ENCODE results near the gene NAA25. TPM values are rescaled to one million over a fixed set of nuclear protein-coding genes. Genes with fewer than 3 reads are reported as not detected.

Gene NAA25
- total and polyA plus RNA-seq, 2 donors (not counting 1 experiment from before 2014, with no cell fraction given) = 5.9 to 40.8 TPM

DNA sequence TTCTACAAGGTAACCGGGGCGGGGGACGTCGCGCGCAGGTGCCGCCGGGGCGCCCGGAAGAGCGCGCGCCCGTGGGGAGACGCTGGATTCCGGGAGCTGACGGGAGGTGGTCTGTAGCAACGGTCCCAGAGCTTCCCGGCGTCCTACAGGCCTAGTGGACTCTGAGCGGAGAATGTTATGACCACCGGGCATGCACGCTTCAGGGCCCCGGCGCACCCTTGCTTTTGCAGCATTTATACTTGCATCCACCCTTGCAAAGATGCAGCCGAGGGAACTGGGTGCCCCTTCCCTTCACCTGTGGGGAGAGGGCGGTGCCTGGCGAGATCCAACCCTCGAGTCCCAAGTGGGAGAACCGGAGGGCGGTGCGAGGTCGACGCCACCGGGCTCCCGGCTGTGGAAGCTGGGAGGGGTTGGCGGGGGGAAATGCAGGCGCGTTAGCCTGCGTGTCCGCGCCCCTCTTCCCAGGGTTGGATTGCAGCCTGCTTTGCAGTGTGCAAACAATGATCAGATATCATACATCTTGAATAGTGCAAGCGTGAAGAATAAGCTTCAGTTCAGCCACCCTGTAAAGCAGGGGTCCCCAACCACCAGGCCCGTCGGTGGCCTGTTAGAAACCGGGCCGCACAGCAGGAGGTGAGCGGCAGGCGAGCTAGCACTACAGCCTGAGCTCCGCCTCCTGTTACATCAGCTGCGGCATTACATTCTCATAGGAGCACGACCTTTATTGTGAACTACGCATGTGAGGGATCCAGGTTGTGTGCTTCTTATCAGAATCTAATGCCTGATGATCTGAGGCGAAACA, 94.8 kb downstream of the NAA25 start:
- WGBS (ENCODE audit: insufficient coverage) = under 1% methylated on average over 51 of the region's 54 CpGs
- Mint-ChIP-seq H3K27me3 (no peaks in the 10 kb centered on the region), H3K9me3 (ENCODE audit: insufficient read depth) (peaks cover 2% of the 10 kb centered on the region), H3K4me1 (peaks cover 53% of the 10 kb centered on the region), H3K4me3 (peak overlapping the region; percentile 87), H3K27ac (peak overlapping the region; percentile 91)
- peak overlapping the region; percentile 50 to 97 (median 88) for H3K4me3 ChIP-seq (ENCODE audit: control extremely low read depth in 1 of 5, extremely low read depth in 1 of 5, insufficient read depth in 1 of 5, low read depth in 2 of 5, low read length in 4 of 5)
- ATAC-seq (ENCODE audit: low read depth) (peak; percentile 24), DNase-seq (peak; percentile 82)
- CTCF ChIA-PET = interaction anchor here (0.6 to 3.1 kb wide), 13 partner anchors 7 to 562 kb away, joined by 3 to 26 read pairs (median 4); no protein-coding TSS in a partner anchor
- no peaks in the 10 kb centered on the region for H3K27me3 ChIP-seq (replicated peaks in 1 of 4; ENCODE audit: control extremely low read depth in 1 of 4, control insufficient read depth in 3 of 4, insufficient read depth in 4 of 4, low read length in 3 of 4)
- H3K4me2 ChIP-seq (replicated peaks; ENCODE audit: low read depth, low read length, poor library complexity, severe bottlenecking) = peak overlapping the region; percentile 84
- POLR2A ChIA-PET = interaction anchor here (0.6 to 2.5 kb wide), 10 partner anchors 9 to 603 kb away, joined by 3 to 9 read pairs (median 4); partner anchors contain the start of genes MAPKAPK5, NAA25 and TRAFD1
- peaks cover 12 to 34% of the 10 kb centered on the region in 2 experiments for H3K36me3 ChIP-seq (replicated peaks in 1 of 2; ENCODE audit: control extremely low read depth in 1 of 2, control insufficient read depth in 1 of 2, extremely low read depth in 1 of 2, insufficient read depth in 2 of 2, low read length in 1 of 2)
- H2AFZ ChIP-seq (ENCODE audit: insufficient read depth, low read depth, low read length, poor library complexity, severe bottlenecking) = peak overlapping the region; percentile 89
- H3K27ac ChIP-seq (ENCODE audit: low read length in 2 of 2) = peak overlapping the region; percentile 92 to 93
- H4K20me1 ChIP-seq (ENCODE audit: control insufficient read depth, insufficient read depth, low read length, poor library complexity, severe bottlenecking) = peaks cover 46% of the 10 kb centered on the region
- H3K9ac ChIP-seq (ENCODE audit: low read length) = peak overlapping the region; percentile 83
- no peak for TF ChIP-seq EZH2 (IDR thresholded peaks at IDR 0.05; ENCODE audit: borderline replicate concordance, insufficient read depth, low read depth, low read length, poor library complexity, severe bottlenecking)
- TF ChIP-seq, protein P1, sequence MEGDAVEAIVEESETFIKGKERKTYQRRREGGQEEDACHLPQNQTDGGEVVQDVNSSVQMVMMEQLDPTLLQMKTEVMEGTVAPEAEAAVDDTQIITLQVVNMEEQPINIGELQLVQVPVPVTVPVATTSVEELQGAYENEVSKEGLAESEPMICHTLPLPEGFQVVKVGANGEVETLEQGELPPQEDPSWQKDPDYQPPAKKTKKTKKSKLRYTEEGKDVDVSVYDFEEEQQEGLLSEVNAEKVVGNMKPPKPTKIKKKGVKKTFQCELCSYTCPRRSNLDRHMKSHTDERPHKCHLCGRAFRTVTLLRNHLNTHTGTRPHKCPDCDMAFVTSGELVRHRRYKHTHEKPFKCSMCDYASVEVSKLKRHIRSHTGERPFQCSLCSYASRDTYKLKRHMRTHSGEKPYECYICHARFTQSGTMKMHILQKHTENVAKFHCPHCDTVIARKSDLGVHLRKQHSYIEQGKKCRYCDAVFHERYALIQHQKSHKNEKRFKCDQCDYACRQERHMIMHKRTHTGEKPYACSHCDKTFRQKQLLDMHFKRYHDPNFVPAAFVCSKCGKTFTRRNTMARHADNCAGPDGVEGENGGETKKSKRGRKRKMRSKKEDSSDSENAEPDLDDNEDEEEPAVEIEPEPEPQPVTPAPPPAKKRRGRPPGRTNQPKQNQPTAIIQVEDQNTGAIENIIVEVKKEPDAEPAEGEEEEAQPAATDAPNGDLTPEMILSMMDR (IDR thresholded peaks at IDR 0.05) = peak; percentile 22
- H3K4me1 ChIP-seq (ENCODE audit: control insufficient read depth in 2 of 2, insufficient read depth in 2 of 2, low read length in 2 of 2) = peaks cover 53 to 61% of the 10 kb centered on the region in 2 donors
- H3K79me2 ChIP-seq (ENCODE audit: control insufficient read depth, insufficient read depth, low read length) = peaks cover 56% of the 10 kb centered on the region
- H3K9me3 ChIP-seq (ENCODE audit: control extremely low read depth in 1 of 3, control insufficient read depth in 2 of 3, insufficient read depth in 1 of 3, low read length in 2 of 3) = peaks cover 0 to 10% (median 3%) of the 10 kb centered on the region in 3 donors
- intact Hi-C loops (cut with micrococcal nuclease) = loop anchor here (1.0 kb wide), 8 partner anchors 12 to 395 kb away; partner anchors contain the start of genes HECTD4, MAPKAPK5, NAA25 and RPL6

Measured in B cell (primary cell).